IMR-90 (cell line): Measurements from ENCODE around the gene ESRRG.
A peak's percentile ranks its signal among the peaks of the same experiment; 100 is the strongest.

Experiments
- CEBPB ChIP-seq: IDR thresholded peaks from 2 replicates; pipeline ENCODE4 v1.6.1; 2012; ENCODE audit warnings: low read depth, low read length, improper control_type of control experiment
- CHD1 ChIP-seq: IDR thresholded peaks from 2 replicates; pipeline ENCODE4 v1.6.1; 2012; ENCODE audit warnings: low read depth, low read length, improper control_type of control experiment
- CTCF ChIP-seq: conservative IDR thresholded peaks from 2 replicates; pipeline ENCODE4 v1.5.1; 2012; ENCODE audit warnings: mild to moderate bottlenecking, low read depth, low read length, improper control_type of control experiment
- FOS ChIP-seq: fragments of 150-350 bp; IDR thresholded peaks from 2 replicates; pipeline ENCODE4 v1.6.1; 2016; ENCODE audit warnings: low read depth, low read length
- MAFK ChIP-seq: IDR thresholded peaks from 2 replicates; pipeline ENCODE4 v1.6.1; 2012; ENCODE audit warnings: low read depth, low read length, improper control_type of control experiment
- MAZ ChIP-seq: IDR thresholded peaks from 2 replicates; pipeline ENCODE4 v1.6.1; 2012; ENCODE audit warnings: low read depth, mild to moderate bottlenecking, low read length, improper control_type of control experiment, moderate library complexity, borderline replicate concordance
- MXI1 ChIP-seq: IDR thresholded peaks from 2 replicates; pipeline ENCODE4 v1.6.1; 2012; ENCODE audit warnings: low read depth, mild to moderate bottlenecking, low read length, moderate library complexity, borderline replicate concordance
- NFE2L2 ChIP-seq: fragments of 150-350 bp; IDR thresholded peaks from 2 replicates; pipeline ENCODE4 v1.6.1; 2016; ENCODE audit warnings: low read depth, mild to moderate bottlenecking, low read length
- POLR2A ChIP-seq: IDR thresholded peaks from 2 replicates; pipeline ENCODE4 v1.6.1; 2012; ENCODE audit warnings: mild to moderate bottlenecking, low read depth, low read length
- RCOR1 ChIP-seq: IDR thresholded peaks from 2 replicates; pipeline ENCODE4 v1.6.1; 2012; ENCODE audit warnings: mild to moderate bottlenecking, low read length, improper control_type of control experiment; ENCODE audit not compliant: insufficient replicate concordance
- RFX5 ChIP-seq: IDR thresholded peaks from 2 replicates; pipeline ENCODE4 v1.8.0; 2012; ENCODE audit warnings: low read depth, mild to moderate bottlenecking, low read length, moderate library complexity
- SMC3 ChIP-seq: fragments of 150-350 bp; IDR thresholded peaks from 2 replicates; pipeline ENCODE4 v1.6.1; 2016; ENCODE audit warnings: low read depth, mild to moderate bottlenecking, antibody characterized with exemption, low read length, moderate library complexity

GRCh38 chr1:216485042-216485441, 238.2 kb downstream of the ESRRG start:
- no peak for TF ChIP-seq CTCF
- TF ChIP-seq POLR2A: no peak
- TF ChIP-seq NFE2L2: no peak
- no peak for TF ChIP-seq SMC3
- no peak for TF ChIP-seq MXI1
- TF ChIP-seq CEBPB: peak; percentile 52; the same call in 1 of the 2 replicates
- TF ChIP-seq CHD1: no peak
- TF ChIP-seq MAFK: no peak
- no peak for TF ChIP-seq RFX5
- TF ChIP-seq FOS: no peak
- TF ChIP-seq MAZ: no peak
- no peak for TF ChIP-seq RCOR1
